ENCODE measurements around the gene FAAP100. TPM values are rescaled to one million over a fixed set of nuclear protein-coding genes. Genes with fewer than 3 reads are reported as not detected.

The FAAP100 gene
- polyA plus RNA-seq, 1 donor from 2014 or later, result 56.3 TPM

DNA sequence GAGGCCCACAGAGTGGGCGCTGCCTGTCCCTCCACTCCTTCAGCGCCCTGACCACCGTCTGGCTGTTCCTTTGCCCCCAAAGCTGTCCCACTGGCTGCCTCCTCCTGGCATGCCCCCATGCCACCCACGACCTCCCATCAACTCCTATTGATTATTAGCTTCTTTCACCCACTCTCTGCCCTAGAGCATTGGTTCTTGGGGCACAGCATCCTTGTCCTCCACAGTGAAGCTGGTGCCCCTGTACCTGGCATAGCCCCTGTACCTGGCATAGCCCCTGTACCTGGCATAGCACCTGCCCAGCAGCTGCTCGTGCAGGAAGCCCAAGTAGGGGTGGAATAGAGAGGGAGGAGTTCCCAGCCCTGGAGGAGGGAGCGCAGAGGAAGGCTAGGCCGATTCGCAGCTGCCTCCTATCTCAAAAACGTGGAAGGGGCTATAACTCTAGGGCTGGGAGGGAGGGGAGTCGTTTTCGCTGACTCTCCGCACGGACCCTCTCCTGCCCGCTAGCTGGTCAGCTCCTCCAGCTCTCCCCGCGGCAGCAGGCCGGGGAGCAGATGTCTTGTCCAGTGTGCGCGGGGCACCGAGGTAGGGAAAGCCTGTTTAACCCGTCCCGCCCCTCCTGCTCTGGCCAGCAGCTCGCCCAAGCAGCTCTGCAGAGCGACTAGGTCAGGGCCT lies 33.9 kb downstream of the FAAP100 start:
- Histone ChIP-seq H3F3A (ENCODE audit: insufficient read depth, low read length, poor library complexity, severe bottlenecking) (peaks cover 9% of the 10 kb centered on the region), H3K9ac (ENCODE audit: low read length) (peak overlapping the region; percentile 56), H3K79me2 (replicated peaks; ENCODE audit: insufficient read depth, low read length) (peaks cover 46% of the 10 kb centered on the region), H4K20me1 (ENCODE audit: insufficient read depth) (no peaks in the 10 kb centered on the region), H3K27ac (ENCODE audit: low read length) (no peak overlapping the region), H3K36me3 (ENCODE audit: insufficient read depth, low read length) (no peaks in the 10 kb centered on the region), H3K9me3 (ENCODE audit: low read length) (no peaks in the 10 kb centered on the region), H3K27me3 (ENCODE audit: insufficient read depth, low read depth, low read length) (peaks cover 30% of the 10 kb centered on the region), H3K4me2 (ENCODE audit: low read length) (no peak overlapping the region), H3K9me2 (ENCODE audit: insufficient read depth, low read length) (no peaks in the 10 kb centered on the region), H3K4me3 (ENCODE audit: low read length) (peak overlapping the region; percentile 63), H2AFZ (ENCODE audit: low read depth, low read length) (no peak overlapping the region)
- TF ChIP-seq POLR2AphosphoS5 (IDR thresholded peaks at IDR 0.05) (no peak), MXI1 (conservative IDR thresholded peaks at IDR 0.05; ENCODE audit: poor library complexity, severe bottlenecking) (no peak), RAD21 (conservative IDR thresholded peaks at IDR 0.05) (no peak), EZH2 (IDR thresholded peaks at IDR 0.05; ENCODE audit: borderline replicate concordance, insufficient read depth, low read length, poor library complexity, severe bottlenecking) (no peak), TAF1 (IDR thresholded peaks at IDR 0.05; ENCODE audit: low read depth) (no peak), CTCF (IDR thresholded peaks at IDR 0.05; ENCODE audit: poor library complexity, severe bottlenecking) (no peak), SMC3 (conservative IDR thresholded peaks at IDR 0.05; ENCODE audit: poor library complexity) (no peak), EP300 (conservative IDR thresholded peaks at IDR 0.05; ENCODE audit: poor library complexity, severe bottlenecking) (no peak)
- TF ChIP-seq, protein P1, sequence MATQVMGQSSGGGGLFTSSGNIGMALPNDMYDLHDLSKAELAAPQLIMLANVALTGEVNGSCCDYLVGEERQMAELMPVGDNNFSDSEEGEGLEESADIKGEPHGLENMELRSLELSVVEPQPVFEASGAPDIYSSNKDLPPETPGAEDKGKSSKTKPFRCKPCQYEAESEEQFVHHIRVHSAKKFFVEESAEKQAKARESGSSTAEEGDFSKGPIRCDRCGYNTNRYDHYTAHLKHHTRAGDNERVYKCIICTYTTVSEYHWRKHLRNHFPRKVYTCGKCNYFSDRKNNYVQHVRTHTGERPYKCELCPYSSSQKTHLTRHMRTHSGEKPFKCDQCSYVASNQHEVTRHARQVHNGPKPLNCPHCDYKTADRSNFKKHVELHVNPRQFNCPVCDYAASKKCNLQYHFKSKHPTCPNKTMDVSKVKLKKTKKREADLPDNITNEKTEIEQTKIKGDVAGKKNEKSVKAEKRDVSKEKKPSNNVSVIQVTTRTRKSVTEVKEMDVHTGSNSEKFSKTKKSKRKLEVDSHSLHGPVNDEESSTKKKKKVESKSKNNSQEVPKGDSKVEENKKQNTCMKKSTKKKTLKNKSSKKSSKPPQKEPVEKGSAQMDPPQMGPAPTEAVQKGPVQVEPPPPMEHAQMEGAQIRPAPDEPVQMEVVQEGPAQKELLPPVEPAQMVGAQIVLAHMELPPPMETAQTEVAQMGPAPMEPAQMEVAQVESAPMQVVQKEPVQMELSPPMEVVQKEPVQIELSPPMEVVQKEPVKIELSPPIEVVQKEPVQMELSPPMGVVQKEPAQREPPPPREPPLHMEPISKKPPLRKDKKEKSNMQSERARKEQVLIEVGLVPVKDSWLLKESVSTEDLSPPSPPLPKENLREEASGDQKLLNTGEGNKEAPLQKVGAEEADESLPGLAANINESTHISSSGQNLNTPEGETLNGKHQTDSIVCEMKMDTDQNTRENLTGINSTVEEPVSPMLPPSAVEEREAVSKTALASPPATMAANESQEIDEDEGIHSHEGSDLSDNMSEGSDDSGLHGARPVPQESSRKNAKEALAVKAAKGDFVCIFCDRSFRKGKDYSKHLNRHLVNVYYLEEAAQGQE (IDR thresholded peaks at IDR 0.05; ENCODE audit: borderline replicate concordance), result no peak

GRCh38 chr17:81517339-81518112 lies 34.6 kb downstream of the FAAP100 start:
- H3K9ac ChIP-seq (ENCODE audit: low read length), result no peak overlapping the region

More at GRCh38 chr17:81517339-81518112, 34.6 kb downstream of the FAAP100 start:
- no peak overlapping the region for H3K4me2 ChIP-seq (ENCODE audit: low read length)
- H3K9me3 ChIP-seq (ENCODE audit: low read length), result no peaks in the 10 kb centered on the region
- H3K9me2 ChIP-seq (ENCODE audit: insufficient read depth, low read length), result no peaks in the 10 kb centered on the region
- peaks cover 30% of the 10 kb centered on the region for H3K27me3 ChIP-seq (ENCODE audit: insufficient read depth, low read depth, low read length)
- no peak overlapping the region for H3K4me3 ChIP-seq (ENCODE audit: low read length)
- H2AFZ ChIP-seq (ENCODE audit: low read depth, low read length), result no peak overlapping the region
- H4K20me1 ChIP-seq (ENCODE audit: insufficient read depth), result no peaks in the 10 kb centered on the region
- H3F3A ChIP-seq (ENCODE audit: insufficient read depth, low read length, poor library complexity, severe bottlenecking), result peaks cover 9% of the 10 kb centered on the region
- no peaks in the 10 kb centered on the region for H3K36me3 ChIP-seq (ENCODE audit: insufficient read depth, low read length)
- H3K79me2 ChIP-seq (replicated peaks; ENCODE audit: insufficient read depth, low read length), result peaks cover 47% of the 10 kb centered on the region
- no peak overlapping the region for H3K27ac ChIP-seq (ENCODE audit: low read length)
- TF ChIP-seq TAF1 (IDR thresholded peaks at IDR 0.05; ENCODE audit: low read depth), result no peak
- no peak for TF ChIP-seq POLR2AphosphoS5 (IDR thresholded peaks at IDR 0.05)
- no peak for TF ChIP-seq SMC3 (conservative IDR thresholded peaks at IDR 0.05; ENCODE audit: poor library complexity)
- no peak for TF ChIP-seq RAD21 (conservative IDR thresholded peaks at IDR 0.05)
- no peak for TF ChIP-seq EP300 (conservative IDR thresholded peaks at IDR 0.05; ENCODE audit: poor library complexity, severe bottlenecking)
- TF ChIP-seq EZH2 (IDR thresholded peaks at IDR 0.05; ENCODE audit: borderline replicate concordance, insufficient read depth, low read length, poor library complexity, severe bottlenecking), result no peak
- TF ChIP-seq MXI1 (conservative IDR thresholded peaks at IDR 0.05; ENCODE audit: poor library complexity, severe bottlenecking), result no peak
- TF ChIP-seq, protein P1 (IDR thresholded peaks at IDR 0.05; ENCODE audit: borderline replicate concordance), result no peak
- no peak for TF ChIP-seq CTCF (IDR thresholded peaks at IDR 0.05; ENCODE audit: poor library complexity, severe bottlenecking)
